Right lung (tissue), 5 donors: ENCODE results near the gene ACTG1. TPM values are rescaled to one million over a fixed set of nuclear protein-coding genes. Genes with fewer than 3 reads are reported as not detected.

ENCODE experiments used
- DNase-seq, 2 donors: peaks; one replicate each; pipeline ENCODE4 v3.0.0-alpha.2; 2013
- polyA plus RNA-seq, 5 donors: library from polyadenylated mRNA; unstranded; fragments of 120-200 nt; gene quantifications; one replicate each; pipeline versions ENCODE4 v1.2.1 to v1.2.3, GENCODE V29; 2013; ENCODE audit warnings: inconsistent platforms in 1 of 5, low replicate concordance in 1 of 5; ENCODE audit not compliant: insufficient read length in 5 of 5, insufficient read depth in 1 of 5

The ACTG1 gene
- polyA plus RNA-seq, 5 donors, result 2,069 to 3,045 (median 2,504) TPM

DNA sequence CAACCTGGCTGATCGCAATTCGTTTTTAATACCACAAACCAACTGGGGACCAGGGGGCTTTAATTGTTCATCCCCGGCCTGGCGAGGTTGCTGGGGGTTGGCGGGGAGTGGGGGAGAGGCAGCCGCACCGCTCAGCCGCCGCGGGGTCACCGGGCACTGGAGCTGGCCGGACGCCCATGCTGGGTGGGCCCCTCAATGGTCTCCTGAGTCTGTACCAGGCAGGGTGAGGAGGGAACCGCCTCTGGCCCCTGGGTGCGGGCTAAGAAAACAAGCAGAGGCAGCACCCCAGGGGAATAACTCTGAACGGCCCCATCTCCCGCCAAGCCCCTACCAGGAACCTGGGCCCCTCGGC, 43.9 kb downstream of the ACTG1 start:
- no peak for DNase-seq

DNA sequence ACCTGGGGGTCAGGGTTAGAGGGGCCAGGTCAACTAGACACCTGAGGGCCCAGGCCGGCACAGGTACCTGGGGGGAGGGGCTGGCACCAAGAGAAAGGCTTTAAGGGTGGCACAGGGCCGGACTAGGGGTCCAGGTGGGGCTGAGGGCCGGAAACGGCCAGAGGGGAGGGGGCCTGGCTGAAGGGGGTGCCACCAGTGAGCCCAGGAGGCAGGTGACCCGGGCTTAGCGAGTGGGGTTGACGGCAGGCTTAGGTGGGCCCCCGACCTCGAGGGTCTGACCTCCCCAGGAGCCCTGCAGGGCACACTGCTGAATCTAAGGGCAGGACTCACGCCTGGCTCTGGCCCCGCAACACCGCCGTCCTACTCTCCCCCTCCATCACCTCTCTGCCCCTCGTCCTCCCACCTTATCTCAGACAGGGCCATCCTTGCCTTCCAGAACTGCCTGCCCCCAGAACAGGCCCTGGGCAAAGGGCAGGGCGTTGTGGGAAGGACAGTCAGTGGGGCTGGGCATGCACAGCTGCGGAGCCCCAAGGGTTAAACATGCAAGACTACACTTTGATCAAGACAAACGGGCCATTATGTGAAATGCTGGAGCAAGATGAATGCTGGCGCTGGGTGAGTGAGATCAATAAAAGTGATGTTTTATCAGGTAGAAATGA, 44.4 kb downstream of the ACTG1 start:
- DNase-seq, result no peak

DNA sequence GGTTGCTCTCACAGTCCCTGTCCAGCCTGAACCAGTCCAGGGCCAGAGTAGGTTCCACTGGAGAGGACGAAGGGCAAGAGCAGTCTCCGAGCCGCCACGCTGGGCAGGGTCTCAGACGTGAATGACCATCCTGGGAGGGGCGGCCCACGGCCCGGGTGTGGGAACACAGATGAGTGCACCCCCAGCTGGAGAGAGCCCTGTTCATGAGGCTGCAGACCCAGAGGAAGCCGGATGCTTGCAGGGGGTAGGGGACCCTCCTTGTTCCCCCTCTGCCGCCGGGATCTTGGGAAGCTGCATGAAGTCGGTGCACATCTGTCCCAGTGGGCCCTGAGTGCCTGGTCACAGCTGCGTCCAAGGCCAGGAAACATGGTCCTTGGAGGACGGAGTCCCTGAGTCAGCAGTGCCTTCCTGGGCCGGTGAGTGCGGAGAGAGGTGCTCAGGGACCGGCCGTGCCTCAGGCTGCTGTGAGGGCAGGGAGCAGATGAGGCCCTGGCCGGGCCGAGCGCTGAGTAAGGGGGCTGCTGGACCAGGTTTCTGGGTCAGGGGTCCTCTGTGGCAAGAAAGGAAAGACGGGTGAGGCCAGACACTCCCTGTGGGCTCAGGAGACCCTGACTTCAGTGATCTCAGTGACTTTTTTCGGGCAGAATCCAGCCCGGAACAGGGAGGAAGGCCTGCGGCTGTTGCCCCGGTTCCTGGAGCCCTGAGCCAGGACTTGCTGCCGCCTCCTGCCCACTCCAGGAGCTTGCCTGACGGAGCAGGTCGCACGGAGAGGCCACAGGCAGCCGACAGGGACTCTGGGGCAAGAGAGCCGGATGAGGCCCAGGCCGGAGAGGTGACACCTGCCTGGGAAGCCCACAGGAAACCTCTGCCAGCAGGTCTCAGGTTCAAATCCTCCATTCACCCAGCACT, 45.8 kb downstream of the ACTG1 start:
- no peak for DNase-seq

DNA sequence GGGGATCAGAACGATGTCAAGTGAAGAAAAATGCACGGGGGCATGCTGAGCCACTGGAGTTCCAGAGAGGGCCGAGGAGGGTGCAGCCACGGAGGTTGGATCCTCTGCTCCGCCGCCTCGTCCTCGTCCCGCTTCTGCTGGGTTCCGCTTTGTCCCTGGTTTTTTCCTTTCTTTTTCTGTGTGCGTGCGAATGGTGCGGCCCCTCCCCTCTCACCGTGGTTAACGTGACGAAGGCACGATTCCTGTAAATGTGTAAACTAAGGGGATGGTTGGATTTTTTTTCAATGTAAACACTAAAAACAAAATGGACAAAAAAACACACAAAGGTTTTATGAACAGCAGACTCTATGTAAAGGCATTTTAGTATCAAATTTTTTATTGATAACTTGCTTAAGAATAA, 46.7 kb downstream of the ACTG1 start:
- DNase-seq, result no peak

DNA sequence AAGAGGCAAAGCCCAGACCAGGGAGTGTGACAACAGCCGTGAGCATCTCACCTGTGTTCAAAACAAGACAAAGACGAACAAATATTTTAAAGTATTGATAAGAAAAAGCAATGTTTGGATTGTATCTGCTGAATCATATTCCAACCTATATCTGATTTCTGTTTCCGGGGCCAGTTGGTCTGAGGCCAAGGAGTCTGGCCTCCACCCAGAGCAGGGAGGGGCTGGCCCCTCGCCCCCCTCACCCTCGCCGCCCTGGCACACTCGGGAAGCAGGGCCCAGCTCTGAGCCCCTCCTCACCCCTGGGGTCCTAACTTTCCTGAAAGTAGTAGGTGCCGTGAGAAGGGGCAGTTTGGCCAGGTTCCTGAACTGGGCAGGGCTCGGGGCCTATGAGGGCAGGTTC, 48.0 kb downstream of the ACTG1 start:
- DNase-seq, result no peak

DNA sequence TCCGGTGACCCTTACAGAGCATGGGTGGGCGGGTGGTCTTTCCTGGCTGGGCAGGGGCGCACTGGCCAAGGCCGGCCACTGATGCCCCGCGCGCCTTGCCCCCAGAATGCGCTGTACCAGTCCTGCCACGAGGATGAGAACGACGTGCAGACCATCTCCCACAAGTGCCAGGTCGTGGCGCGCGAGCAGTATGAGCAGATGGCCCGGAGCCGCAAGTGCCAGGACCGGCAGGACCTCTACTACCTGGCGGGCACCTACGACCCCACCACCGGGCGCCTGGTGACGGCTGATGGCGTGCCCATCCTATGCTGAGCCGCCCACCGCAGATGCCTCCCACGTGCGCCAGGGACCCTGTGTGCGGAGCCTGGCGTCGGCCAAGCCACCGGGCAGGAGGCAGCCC, 49.1 kb downstream of the ACTG1 start:
- DNase-seq, result no peak

DNA sequence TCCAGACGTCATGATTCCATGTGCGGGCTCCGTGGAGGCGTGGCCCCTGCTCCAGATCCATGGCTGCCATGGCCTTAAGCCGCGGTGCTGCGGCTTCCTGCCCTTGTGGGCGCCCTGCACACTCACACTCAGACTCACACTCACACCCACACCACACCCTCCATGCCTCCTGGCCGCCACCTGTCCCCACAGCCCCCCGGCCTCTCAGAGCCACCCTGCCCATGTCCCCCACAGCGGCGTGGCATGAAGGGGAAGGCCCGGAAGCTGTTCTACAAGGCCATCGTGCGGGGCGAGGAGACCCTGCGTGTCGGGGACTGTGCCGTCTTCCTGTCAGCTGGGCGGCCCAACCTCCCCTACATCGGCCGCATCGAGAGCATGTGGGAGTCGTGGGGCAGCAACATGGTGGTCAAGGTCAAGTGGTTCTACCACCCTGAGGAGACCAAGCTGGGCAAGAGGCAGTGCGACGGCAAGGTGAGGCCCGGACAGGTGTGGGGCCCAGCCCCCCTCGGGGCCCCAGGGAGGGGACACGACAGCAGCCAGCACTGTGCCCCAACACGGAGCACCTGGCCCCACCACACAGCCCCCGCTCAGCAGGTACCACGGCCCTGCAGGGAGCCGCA, 50.0 kb downstream of the ACTG1 start:
- DNase-seq, result no peak

DNA sequence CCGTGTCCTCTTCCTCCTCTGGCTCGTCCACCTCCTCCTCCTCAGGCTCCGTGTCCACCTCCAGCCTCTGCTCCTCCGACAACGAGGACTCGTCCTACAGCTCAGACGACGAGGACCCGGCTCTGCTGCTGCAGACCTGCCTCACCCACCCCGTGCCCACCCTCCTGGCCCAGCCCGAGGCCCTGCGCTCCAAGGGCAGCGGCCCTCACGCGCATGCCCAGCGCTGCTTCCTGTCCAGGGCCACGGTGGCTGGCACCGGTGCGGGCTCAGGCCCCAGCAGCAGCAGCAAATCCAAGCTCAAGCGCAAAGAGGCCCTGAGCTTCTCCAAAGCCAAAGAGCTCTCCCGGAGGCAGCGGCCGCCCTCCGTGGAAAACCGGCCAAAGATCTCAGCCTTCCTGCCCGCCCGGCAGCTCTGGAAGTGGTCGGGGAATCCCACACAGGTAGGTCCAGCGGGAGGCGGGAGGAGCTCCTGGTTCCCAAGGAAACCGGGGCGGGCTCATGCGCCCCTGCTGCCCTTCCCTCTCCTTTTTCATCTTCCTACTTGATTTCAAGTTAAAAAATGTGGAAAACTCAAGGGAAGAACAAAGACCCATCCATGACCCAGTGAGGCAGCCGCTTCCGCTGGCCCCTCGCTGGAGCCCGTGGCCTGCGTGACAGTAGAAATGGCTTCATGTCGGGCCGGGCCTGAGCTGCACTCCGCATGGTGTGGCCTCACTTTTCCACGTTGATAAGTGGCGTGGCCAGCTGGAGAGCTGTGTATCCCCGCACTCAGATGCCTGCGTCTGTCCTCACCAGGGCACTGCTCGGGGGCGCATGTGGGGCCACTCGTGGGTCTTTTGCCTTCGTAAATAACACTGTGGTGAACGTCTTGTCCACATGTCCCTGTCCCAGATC, 50.7 kb downstream of the ACTG1 start:
- DNase-seq, result no peak

DNA sequence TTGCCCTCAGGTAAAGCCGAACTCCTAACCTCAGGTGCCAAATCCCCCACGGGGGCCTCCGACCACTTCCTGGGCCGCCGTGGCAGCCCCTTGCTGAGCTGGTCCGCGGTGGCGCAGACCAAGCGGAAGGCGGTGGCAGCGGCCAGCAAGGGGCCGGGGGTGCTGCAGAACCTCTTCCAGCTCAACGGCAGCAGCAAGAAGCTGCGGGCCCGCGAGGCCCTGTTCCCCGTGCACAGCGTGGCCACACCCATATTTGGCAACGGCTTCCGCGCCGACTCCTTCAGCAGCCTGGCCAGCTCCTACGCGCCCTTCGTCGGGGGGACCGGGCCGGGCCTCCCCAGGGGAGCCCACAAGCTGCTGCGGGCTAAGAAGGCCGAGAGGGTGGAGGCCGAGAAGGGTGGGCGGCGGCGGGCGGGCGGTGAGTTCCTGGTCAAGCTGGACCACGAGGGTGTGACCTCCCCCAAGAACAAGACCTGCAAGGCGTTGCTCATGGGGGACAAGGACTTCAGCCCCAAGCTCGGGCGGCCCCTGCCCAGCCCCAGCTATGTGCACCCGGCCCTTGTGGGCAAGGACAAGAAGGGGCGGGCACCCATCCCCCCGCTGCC, 51.6 kb downstream of the ACTG1 start:
- no peak for DNase-seq

Other genes with a start within 250 kb of the ACTG1 start
- gene SLC38A10, start 217.5 kb downstream of the ACTG1 start, polyA plus RNA-seq, result 10 to 100 TPM; 45.3 to 93.6 (median 52.3) TPM
- gene BAHCC1, start 117.3 kb downstream of the ACTG1 start, polyA plus RNA-seq, result 10 to 100 TPM; 14.1 to 27.2 (median 20.0) TPM
- gene FSCN2, start 15.6 kb upstream of the ACTG1 start, polyA plus RNA-seq, result 1 to 10 TPM in 3 of 5 donors, under 1 TPM in 2; 0.76 to 2.7 (median 1.3) TPM
- 10 to 100 TPM; 16.7 to 37.6 (median 29.3) TPM for gene FAAP100, start 39.6 kb upstream of the ACTG1 start, polyA plus RNA-seq
- 10 to 100 TPM; 42.5 to 62.6 (median 53.3) TPM for gene NPLOC4, start 124.3 kb upstream of the ACTG1 start, polyA plus RNA-seq
- gene TSPAN10, start 124.4 kb upstream of the ACTG1 start, polyA plus RNA-seq, result 1 to 10 TPM; 3.1 to 7.5 (median 3.7) TPM
- gene PDE6G, start 143.7 kb upstream of the ACTG1 start, polyA plus RNA-seq, result 1 to 10 TPM; 4.1 to 9.0 (median 5.0) TPM
- 10 to 100 TPM in 4 of 5 donors, 1 to 10 TPM in 1; 8.8 to 18.2 (median 11.0) TPM for gene OXLD1, start 153.8 kb upstream of the ACTG1 start, polyA plus RNA-seq
- 10 to 100 TPM; 13.8 to 19.4 (median 14.0) TPM for gene CCDC137, start 153.9 kb upstream of the ACTG1 start, polyA plus RNA-seq
- gene ARL16, start 171.0 kb upstream of the ACTG1 start, polyA plus RNA-seq, result 10 to 100 TPM; 38.7 to 53.2 (median 45.5) TPM
- gene HGS, start 171.2 kb upstream of the ACTG1 start, polyA plus RNA-seq, result 10 to 100 TPM; 76.4 to 92.3 (median 82.1) TPM
- 10 to 100 TPM; 23.5 to 52.8 (median 28.3) TPM for gene MRPL12, start 190.6 kb upstream of the ACTG1 start, polyA plus RNA-seq
- 10 to 100 TPM in 1 of 5 donors, 1 to 10 TPM in 4; 5.4 to 12.7 (median 9.5) TPM for gene SLC25A10, start 199.5 kb upstream of the ACTG1 start, polyA plus RNA-seq